Osteocyte (in vitro differentiated cells): Measurements from ENCODE around the gene CEP152. TPM values are rescaled to one million over a fixed set of nuclear protein-coding genes. Genes with fewer than 3 reads are reported as not detected.
"Not testable (repeated sequence)": the region's sequence is repeated elsewhere in the genome, so short reads cannot be mapped to it uniquely, and the experiment has no call there.

Source experiments
- DNase-seq: peaks from one replicate; pipeline ENCODE4 v3.0.0; 2021; ENCODE audit warnings: mixed read lengths; ENCODE audit not compliant: unreplicated experiment; ENCODE audit errors: extremely low spot score
- H3K27ac Mint-ChIP-seq: one replicate; pipeline ENCODE4 v1.8.0; 2021; ENCODE audit warnings: mild to moderate bottlenecking, mixed read lengths; ENCODE audit not compliant: unreplicated experiment
- H3K27me3 Mint-ChIP-seq: one replicate; pipeline ENCODE4 v1.8.0; 2021; ENCODE audit warnings: mixed read lengths; ENCODE audit not compliant: unreplicated experiment
- H3K36me3 Mint-ChIP-seq: one replicate; pipeline ENCODE4 v1.8.0; 2021; ENCODE audit warnings: mixed read lengths; ENCODE audit not compliant: unreplicated experiment
- H3K4me1 Mint-ChIP-seq: one replicate; pipeline ENCODE4 v1.8.0; 2021; ENCODE audit warnings: mixed read lengths; ENCODE audit not compliant: unreplicated experiment
- H3K4me3 Mint-ChIP-seq: one replicate; pipeline ENCODE4 v1.8.0; 2021; ENCODE audit warnings: mild to moderate bottlenecking, moderate library complexity, mixed read lengths; ENCODE audit not compliant: unreplicated experiment
- H3K9me3 Mint-ChIP-seq: one replicate; pipeline ENCODE4 v1.8.0; 2021; ENCODE audit warnings: mixed read lengths; ENCODE audit not compliant: unreplicated experiment
- CTCF ChIP-seq: fragments of 200-600 bp; sonication (generic); IDR thresholded peaks from 2 replicates; pipeline ENCODE4 v1.5.0; 2021; ENCODE audit warnings: antibody characterized with exemption, mild to moderate bottlenecking, moderate library complexity
- total RNA-seq: library from RNA; stranded (reverse); gene quantifications from 2 replicates; pipeline ENCODE4 v1.2.1, GENCODE V29; 2021

The CEP152 gene
- total RNA-seq, 1 donor from 2014 or later, result 5.6 TPM

- peak; percentile 60 for TF ChIP-seq CTCF
- no peaks in the 10 kb centered on the region for H3K27me3 Mint-ChIP-seq
- no peak for DNase-seq
- H3K4me3 Mint-ChIP-seq, result no peak overlapping the region
- peaks cover 4% of the 10 kb centered on the region for H3K9me3 Mint-ChIP-seq
- H3K36me3 Mint-ChIP-seq, result peaks cover 2% of the 10 kb centered on the region
- peak overlapping the region; percentile 70 for H3K27ac Mint-ChIP-seq
- H3K4me1 Mint-ChIP-seq, result peaks cover 40% of the 10 kb centered on the region
These were observed 44.9 kb upstream of the CEP152 start for GRCh38 chr15:48855501-48856440.

- not testable (repeated sequence) for H3K36me3 Mint-ChIP-seq, H3K27ac Mint-ChIP-seq, H3K27me3 Mint-ChIP-seq, H3K9me3 Mint-ChIP-seq, H3K4me3 Mint-ChIP-seq, DNase-seq
- peaks cover 40% of the 10 kb centered on the region for H3K4me1 Mint-ChIP-seq
These were observed 43.6 kb upstream of the CEP152 start for GRCh38 chr15:48854434-48854833.

GRCh38 chr15:48851956-48852355 lies 41.1 kb upstream of the CEP152 start:
- Mint-ChIP-seq H3K36me3 (peaks cover 5% of the 10 kb centered on the region), H3K4me1 (peaks cover 21% of the 10 kb centered on the region), H3K27ac (no peak overlapping the region), H3K4me3 (no peak overlapping the region), H3K9me3 (peaks cover 4% of the 10 kb centered on the region), H3K27me3 (no peaks in the 10 kb centered on the region)
- no peak for DNase-seq
- no peak for TF ChIP-seq CTCF

- Mint-ChIP-seq H3K9me3 (peaks cover 4% of the 10 kb centered on the region), H3K4me1 (peaks cover 8% of the 10 kb centered on the region), H3K27me3 (no peaks in the 10 kb centered on the region), H3K27ac (no peak overlapping the region), H3K4me3 (no peak overlapping the region), H3K36me3 (peaks cover 5% of the 10 kb centered on the region)
- no peak for DNase-seq
- no peak for TF ChIP-seq CTCF
These were observed 39.8 kb upstream of the CEP152 start for GRCh38 chr15:48850648-48851047.

GRCh38 chr15:48845123-48845522 lies 34.3 kb upstream of the CEP152 start:
- H3K4me1 Mint-ChIP-seq, result no peaks in the 10 kb centered on the region
- no peak overlapping the region for H3K4me3 Mint-ChIP-seq
- H3K9me3 Mint-ChIP-seq, result no peaks in the 10 kb centered on the region
- H3K27me3 Mint-ChIP-seq, result no peaks in the 10 kb centered on the region
- no peak overlapping the region for H3K27ac Mint-ChIP-seq
- no peak for DNase-seq
- TF ChIP-seq CTCF, result no peak
- peaks cover 3% of the 10 kb centered on the region for H3K36me3 Mint-ChIP-seq
